Neural crest cell (in vitro differentiated cells): Measurements from ENCODE around the gene CEP44. TPM values are rescaled to one million over a fixed set of nuclear protein-coding genes. Genes with fewer than 3 reads are reported as not detected.
"Not testable (repeated sequence)": the region's sequence is repeated elsewhere in the genome, so short reads cannot be mapped to it uniquely, and the experiment has no call there.

Experiments used
- DNase-seq: peaks from one replicate; pipeline ENCODE4 v3.0.0; 2021; ENCODE audit warnings: low read depth, mixed read lengths, low spot score
- H3K27ac Mint-ChIP-seq: one replicate; pipeline ENCODE4 v1.8.0; 2021; ENCODE audit warnings: mild to moderate bottlenecking, mixed read lengths; ENCODE audit not compliant: unreplicated experiment
- H3K27me3 Mint-ChIP-seq: 2 replicates; pipeline ENCODE4 v1.8.0; 2021; ENCODE audit warnings: low read depth, mild to moderate bottlenecking, mixed read lengths
- H3K36me3 Mint-ChIP-seq: 2 replicates; pipeline ENCODE4 v1.8.0; 2021; ENCODE audit warnings: low read depth, mild to moderate bottlenecking, mixed read lengths
- H3K4me1 Mint-ChIP-seq: 2 replicates; pipeline ENCODE4 v1.8.0; 2021; ENCODE audit warnings: mixed read lengths
- H3K4me3 Mint-ChIP-seq: one replicate; pipeline ENCODE4 v1.8.0; 2021; ENCODE audit warnings: mild to moderate bottlenecking, mixed read lengths
- H3K9me3 Mint-ChIP-seq: 2 replicates; pipeline ENCODE4 v1.8.0; 2021; ENCODE audit warnings: mixed read lengths
- total RNA-seq: library from RNA; stranded (reverse); gene quantifications from 2 replicates; pipeline ENCODE4 v1.2.1, GENCODE V29; 2021
- TF ChIP-seq, protein P1 (sequence below): fragments of 200-600 bp; sonication (generic); conservative IDR thresholded peaks from 2 replicates; pipeline ENCODE4 v1.5.0; 2021; ENCODE audit warnings: antibody characterized with exemption, mild to moderate bottlenecking

Gene CEP44
- total RNA-seq, 1 donor from 2014 or later: 19.8 TPM

DNA sequence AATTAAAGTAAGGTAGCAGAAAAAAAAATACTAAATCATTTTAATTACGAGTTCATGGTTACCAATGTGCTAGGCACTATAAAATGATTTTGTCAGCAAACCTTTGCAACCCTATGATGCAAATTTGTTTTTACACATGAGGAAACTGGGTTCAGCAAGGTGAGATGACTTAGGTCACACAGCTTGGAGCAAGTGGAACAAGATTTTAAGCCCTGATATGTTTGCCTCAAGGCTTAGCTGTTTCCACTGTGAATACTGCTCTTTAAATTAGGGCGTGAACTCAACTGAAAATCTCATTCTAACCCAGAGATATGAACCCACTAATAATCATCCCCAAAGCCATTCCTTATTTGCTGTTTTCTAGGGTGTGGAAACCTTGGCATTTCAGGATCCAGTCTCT lies 86.3 kb downstream of the CEP44 start:
- H3K27me3 Mint-ChIP-seq: no peaks in the 10 kb centered on the region
- peaks cover 3% of the 10 kb centered on the region for H3K36me3 Mint-ChIP-seq
- H3K4me3 Mint-ChIP-seq: no peak overlapping the region
- H3K27ac Mint-ChIP-seq: no peak overlapping the region
- H3K4me1 Mint-ChIP-seq: no peaks in the 10 kb centered on the region
- no peak for DNase-seq
- peaks cover 3% of the 10 kb centered on the region for H3K9me3 Mint-ChIP-seq
- TF ChIP-seq, protein P1, sequence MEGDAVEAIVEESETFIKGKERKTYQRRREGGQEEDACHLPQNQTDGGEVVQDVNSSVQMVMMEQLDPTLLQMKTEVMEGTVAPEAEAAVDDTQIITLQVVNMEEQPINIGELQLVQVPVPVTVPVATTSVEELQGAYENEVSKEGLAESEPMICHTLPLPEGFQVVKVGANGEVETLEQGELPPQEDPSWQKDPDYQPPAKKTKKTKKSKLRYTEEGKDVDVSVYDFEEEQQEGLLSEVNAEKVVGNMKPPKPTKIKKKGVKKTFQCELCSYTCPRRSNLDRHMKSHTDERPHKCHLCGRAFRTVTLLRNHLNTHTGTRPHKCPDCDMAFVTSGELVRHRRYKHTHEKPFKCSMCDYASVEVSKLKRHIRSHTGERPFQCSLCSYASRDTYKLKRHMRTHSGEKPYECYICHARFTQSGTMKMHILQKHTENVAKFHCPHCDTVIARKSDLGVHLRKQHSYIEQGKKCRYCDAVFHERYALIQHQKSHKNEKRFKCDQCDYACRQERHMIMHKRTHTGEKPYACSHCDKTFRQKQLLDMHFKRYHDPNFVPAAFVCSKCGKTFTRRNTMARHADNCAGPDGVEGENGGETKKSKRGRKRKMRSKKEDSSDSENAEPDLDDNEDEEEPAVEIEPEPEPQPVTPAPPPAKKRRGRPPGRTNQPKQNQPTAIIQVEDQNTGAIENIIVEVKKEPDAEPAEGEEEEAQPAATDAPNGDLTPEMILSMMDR: no peak

DNA sequence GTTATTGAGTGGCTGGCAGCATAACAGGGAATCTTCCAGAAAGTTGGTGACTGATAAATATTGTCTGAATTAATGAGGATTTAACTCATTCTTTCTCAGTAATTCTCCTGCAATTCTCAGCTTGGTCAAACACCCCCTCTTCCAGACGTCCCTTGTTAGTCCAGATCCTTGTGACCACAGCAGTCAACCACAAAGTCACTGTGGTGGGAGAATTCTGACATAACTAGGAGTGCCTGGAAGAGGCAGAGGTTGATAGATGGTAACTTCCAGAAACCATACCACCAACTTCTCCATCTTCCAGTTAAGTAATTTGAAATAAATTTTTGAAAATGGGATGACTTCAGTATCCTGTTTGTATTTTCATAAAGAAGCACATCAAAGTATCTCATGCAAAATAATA lies 90.1 kb downstream of the CEP44 start:
- Mint-ChIP-seq H3K27ac (no peak overlapping the region), H3K4me3 (no peak overlapping the region), H3K9me3 (no peaks in the 10 kb centered on the region), H3K27me3 (no peaks in the 10 kb centered on the region), H3K36me3 (peaks cover 1% of the 10 kb centered on the region), H3K4me1 (no peaks in the 10 kb centered on the region)
- TF ChIP-seq, protein P1: no peak
- DNase-seq: no peak

- TF ChIP-seq, protein P1: no peak
- no peak overlapping the region for H3K27ac Mint-ChIP-seq
These were observed 91.7 kb downstream of the CEP44 start for GRCh38 chr4:174375422-174375821.

DNA sequence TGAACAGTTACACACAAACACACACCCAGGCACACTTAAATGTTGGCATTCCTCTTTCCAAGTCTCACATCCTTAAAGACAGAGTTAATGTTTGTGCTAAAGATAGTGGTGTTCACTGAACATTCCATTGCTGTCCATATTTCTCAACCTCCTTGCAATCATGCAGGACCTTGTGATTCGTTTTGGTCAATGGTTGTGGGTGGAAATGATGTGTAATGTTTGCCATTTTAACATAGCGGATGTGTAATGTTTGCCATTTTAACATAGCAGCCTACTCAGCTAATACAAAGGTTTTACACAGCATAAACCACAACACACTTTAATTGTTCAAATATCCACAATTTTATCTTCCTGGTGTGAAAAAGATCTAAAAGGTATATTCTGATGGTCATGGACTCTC lies 93.9 kb downstream of the CEP44 start:
- DNase-seq: no peak
- Mint-ChIP-seq H3K4me3 (no peak overlapping the region), H3K9me3 (no peaks in the 10 kb centered on the region), H3K27ac (no peak overlapping the region), H3K36me3 (no peaks in the 10 kb centered on the region), H3K4me1 (no peaks in the 10 kb centered on the region), H3K27me3 (peaks cover 3% of the 10 kb centered on the region)
- TF ChIP-seq, protein P1: no peak

More at GRCh38 chr4:174375422-174375821, 91.7 kb downstream of the CEP44 start:
- Mint-ChIP-seq H3K36me3 (no peaks in the 10 kb centered on the region), H3K4me1 (no peaks in the 10 kb centered on the region), H3K27me3 (peaks cover 3% of the 10 kb centered on the region), H3K9me3 (no peaks in the 10 kb centered on the region), H3K4me3 (no peak overlapping the region)
- DNase-seq: no peak

DNA sequence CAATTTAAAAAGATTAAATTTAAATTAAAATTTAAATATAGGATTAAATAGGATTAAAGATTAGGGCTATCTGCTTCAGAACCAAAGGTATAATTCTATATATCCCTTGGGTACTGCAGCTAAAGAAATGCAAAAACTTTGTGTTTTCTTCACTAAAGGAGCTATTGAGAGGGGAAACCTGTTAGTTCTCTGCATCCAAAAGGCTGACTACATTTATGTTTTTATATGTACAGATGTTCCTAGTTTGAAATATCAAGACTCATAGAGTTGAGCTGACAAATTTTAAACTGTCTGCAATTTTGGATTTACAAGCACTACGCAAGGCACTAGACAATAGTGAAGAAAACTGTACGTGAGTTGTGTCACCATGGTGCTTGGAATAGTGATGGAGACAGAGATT lies 95.2 kb downstream of the CEP44 start:
- no peak overlapping the region for H3K4me3 Mint-ChIP-seq
- H3K27me3 Mint-ChIP-seq: peaks cover 3% of the 10 kb centered on the region
- no peak for DNase-seq
- H3K9me3 Mint-ChIP-seq: no peaks in the 10 kb centered on the region
- no peaks in the 10 kb centered on the region for H3K36me3 Mint-ChIP-seq
- TF ChIP-seq, protein P1: no peak
- no peaks in the 10 kb centered on the region for H3K4me1 Mint-ChIP-seq
- no peak overlapping the region for H3K27ac Mint-ChIP-seq

DNA sequence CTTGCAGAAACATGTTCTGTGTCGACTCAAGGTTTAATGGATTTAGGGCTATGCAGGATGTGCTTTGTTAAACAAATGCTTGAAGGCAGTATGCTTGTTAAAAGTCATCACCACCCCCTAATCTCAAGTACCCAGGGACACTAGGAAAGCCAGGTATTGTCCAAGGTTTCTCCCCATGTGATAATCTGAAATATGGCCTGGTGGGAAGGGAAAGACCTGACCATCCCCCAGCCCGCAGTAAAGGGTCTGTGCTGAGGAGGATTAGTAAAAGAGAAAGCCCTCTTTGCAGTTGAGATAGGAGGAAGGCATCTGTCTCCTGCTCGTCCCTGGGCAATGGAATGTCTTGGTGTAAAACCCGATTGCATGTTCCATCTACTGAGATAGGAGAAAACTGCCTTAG lies 96.5 kb downstream of the CEP44 start:
- not testable (repeated sequence) for H3K4me3 Mint-ChIP-seq, H3K36me3 Mint-ChIP-seq, DNase-seq, H3K27me3 Mint-ChIP-seq, H3K27ac Mint-ChIP-seq, H3K9me3 Mint-ChIP-seq, H3K4me1 Mint-ChIP-seq
